NCI-H187 (cell line): Measurements from ENCODE around the gene AMIGO2.
"Not testable (repeated sequence)": the region's sequence is repeated elsewhere in the genome, so short reads cannot be mapped to it uniquely, and the experiment has no call there.

Source experiments
- DNase-seq, 2 experiments: peaks; one replicate each; lab custom pipeline; 2025; lab: John Stamatoyannopoulos, UW

The AMIGO2 gene, protein sequence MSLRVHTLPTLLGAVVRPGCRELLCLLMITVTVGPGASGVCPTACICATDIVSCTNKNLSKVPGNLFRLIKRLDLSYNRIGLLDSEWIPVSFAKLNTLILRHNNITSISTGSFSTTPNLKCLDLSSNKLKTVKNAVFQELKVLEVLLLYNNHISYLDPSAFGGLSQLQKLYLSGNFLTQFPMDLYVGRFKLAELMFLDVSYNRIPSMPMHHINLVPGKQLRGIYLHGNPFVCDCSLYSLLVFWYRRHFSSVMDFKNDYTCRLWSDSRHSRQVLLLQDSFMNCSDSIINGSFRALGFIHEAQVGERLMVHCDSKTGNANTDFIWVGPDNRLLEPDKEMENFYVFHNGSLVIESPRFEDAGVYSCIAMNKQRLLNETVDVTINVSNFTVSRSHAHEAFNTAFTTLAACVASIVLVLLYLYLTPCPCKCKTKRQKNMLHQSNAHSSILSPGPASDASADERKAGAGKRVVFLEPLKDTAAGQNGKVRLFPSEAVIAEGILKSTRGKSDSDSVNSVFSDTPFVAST

DNA sequence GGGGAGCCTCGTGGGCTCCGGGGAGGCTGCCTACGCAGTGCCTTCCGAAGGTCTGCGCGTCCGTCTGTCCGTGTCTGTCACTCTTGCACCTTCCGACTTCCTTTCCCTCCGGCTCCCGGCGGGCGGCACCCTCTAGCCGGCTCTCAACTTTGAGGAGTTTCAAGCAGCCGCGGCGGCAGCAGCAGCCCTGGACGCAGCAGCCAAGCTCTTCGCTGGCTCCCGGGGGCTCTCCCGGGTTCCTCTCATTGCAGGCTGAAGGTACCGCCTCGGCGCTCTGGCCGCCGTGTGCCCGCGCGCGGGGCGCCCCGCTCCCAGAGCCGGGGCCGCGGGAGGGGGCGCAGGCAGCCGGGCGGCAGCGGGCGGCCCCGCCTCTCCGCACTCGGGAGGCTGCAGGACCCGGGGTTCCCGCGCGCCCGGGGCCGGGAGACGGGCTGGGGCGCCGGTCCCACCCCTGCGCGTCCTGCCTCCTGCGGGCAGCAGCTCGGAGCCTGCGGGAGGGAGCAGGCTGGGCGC lies at the start of gene AMIGO2, which contains the start of gene PCED1B:
Gene AMIGO2 (minus strand): TSS at position 492 of the 513 bp plus-strand sequence. CDS start 957 bp downstream, outside the sequence.
Gene PCED1B (plus strand): TSS at position 154 of the 513 bp plus-strand sequence. CDS start 155,443 bp downstream, outside the sequence.
- DNase-seq: no peak

DNA sequence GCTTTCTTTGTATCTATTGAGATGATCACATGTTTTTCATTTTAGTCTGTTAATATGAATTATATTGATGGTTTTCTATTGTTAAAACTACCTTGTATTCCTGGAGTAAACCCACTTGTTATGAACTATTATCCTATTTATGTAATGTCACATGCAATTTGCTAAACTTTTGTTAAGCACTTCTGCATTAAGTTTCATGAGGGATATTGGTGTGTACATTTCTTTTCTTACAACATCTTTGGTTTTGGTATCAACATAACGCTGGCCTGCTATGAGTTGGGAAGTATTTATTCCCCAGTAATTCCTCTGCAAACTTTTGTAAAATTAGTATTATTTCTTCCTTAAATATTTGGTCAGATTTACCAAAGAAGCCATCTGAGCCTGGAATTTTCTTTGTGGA lies 46.5 kb upstream of the AMIGO2 start:
- no peak for DNase-seq

DNA sequence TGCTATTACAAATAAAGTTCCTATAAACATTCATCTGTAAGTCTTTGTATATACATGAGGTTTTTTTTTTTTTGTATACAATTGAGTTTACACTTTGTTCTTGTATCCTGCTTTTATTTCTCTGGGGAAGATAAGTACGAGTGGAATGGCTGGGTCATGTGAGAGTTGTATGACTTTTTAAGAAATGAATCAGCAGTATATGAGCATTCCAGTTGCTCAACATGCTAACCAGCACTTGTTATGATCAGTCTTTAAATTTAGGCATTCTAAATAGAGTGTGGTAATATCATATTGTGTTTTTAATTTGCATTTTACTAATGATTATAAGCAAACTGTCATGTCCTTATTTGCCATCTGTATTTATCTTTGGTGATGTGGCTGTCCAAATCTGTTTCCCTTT lies 44.7 kb upstream of the AMIGO2 start:
- no peak for DNase-seq

DNA sequence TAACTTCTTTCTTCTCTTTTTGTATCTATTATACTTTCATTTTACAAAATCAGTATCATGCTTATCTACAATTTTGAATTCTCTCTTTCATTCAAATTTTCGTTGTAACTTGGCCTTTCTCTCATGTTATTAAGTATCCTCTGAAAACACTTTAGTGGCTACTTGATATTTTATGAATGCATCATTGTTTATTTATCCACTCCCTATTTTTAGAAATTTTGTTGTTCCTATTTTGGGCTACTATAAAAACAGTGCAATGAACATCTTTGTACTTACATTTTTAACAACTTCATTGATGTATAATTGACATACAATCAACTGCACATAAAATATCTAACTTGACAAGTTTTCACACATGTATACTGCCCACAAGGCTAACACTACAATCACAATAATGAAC lies 44.0 kb upstream of the AMIGO2 start:
- DNase-seq: no peak

DNA sequence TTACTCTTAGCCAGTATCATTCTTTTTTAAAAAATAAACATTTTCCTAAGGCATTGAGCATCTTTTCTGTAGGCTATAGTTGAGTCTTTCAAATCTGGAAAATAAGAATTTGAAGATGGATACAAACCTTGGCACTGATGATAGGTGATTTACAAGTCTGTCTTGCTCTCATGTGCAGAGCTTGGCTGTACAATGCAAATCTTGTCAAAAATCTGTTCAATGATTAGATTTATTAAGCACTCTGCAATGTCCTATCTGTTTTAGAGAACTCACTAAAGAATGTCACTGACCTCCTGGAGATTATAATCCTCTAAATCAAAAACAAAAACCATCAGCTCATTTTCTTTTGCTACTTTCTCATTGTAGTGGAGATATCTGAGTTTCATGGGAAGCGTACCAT lies 42.8 kb upstream of the AMIGO2 start:
- DNase-seq: no peak

DNA sequence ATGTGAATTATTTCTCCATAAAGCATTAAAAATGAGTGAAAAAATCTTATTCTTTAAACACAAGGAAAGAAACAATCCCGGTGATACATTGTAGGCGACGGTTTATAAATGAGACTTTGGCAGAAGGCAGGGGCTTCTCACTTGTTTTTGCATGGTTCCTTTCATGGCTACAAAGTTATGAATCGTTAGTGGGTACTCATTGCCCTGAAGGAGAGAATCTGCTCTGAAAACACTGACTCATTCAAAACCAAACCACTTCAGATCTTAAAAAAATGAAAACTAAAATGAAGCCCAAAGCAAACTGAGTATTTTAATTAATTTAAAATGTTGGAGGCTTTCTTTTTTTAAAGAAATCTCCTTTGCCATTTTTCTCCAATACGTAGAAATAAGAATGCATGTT lies 41.4 kb upstream of the AMIGO2 start:
- no peak for DNase-seq

DNA sequence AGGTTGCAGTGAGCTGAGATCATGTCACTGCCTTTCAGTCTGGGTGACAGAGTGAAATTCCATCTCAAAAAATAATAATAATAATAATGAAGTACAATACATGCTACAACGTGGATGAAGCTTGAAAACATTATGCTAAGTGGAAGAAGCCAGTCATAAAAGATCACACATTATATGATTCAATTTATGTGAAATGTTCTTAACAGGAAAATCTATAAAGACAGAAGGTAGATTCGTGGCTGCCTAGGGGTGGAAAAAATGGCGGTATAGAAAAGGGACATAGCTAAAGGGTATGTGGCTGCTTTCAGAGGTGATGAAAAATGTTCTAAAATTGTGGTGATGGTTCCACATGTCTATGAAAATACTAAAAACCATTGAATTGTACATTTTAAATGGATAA lies 41.0 kb upstream of the AMIGO2 start:
- DNase-seq: no peak

DNA sequence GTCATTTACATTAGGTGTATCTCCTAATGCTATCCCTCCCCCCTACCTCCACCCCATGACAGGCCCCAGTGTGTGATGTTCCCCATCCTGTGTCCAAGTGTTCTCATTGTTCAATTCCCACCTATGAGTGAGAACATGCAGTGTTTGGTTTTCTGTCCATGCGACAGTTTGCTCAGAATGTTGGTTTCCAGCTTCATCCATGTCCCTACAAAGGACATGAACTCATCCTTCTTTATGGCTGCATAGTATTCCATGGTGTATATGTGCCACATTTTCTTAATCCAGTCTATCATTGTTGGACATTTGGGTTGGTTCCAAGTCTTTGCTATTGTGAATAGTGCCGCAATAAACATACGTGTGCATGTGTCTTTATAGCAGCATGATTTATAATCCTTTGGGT lies 37.5 kb upstream of the AMIGO2 start:
- not testable (repeated sequence) for DNase-seq

DNA sequence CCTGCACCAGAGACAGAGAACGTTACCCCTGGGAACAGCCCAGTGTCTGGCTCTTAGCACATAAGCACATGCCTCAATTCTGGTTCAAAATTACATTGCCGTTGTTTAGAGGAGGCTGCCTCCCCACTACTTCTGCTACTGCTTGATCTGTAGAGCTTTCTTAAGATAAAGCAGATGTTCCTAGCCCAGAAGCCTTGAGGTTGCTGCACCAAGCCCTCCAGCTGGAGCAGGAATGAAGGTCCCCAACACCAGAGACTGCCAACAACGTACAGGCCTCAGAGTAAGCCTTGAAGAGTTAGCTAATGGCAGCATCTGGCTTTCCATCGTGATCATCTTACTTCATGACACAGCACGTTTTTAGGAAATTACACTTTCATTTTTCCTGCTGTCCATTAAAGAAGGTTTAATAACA lies 34.7 kb upstream of the AMIGO2 start:
- no peak for DNase-seq

DNA sequence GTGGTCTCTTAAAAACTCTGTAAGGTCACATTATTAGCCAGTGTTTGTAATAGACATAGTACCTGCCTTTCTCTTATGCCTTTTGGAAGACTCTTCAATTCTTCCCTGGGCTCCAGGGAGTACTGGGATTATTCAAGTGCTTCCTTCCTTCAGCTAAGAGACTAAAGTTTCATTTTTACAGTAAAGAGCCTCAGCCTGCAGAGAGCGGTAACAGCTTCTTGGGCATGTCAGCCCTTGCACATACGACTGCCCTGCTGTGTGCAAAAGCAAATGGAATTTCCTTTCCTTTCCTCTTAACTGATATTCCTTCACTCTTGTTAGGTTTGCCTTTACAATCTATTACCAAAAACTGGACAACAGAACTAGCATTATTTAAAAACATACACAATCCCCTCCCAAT lies 32.9 kb upstream of the AMIGO2 start:
- DNase-seq: no peak

DNA sequence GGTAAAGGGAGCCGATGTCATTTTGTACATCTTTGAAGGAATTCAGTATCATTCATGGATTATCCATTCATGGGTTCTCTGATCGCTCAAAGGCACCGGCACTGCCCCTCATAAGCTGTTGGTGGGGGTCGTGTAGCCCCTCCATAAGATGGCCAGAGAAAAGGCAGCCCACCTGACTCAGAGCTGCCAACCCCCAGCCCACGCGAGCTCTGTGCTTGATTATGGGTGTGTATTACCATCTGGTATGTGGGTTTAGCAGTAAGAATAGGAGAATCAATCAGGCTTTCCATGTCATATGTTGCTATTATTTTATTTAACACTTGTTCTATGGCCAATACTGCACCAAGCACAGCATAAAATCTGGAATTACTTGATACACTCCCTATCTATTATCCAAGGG lies 32.1 kb upstream of the AMIGO2 start:
- no peak for DNase-seq

DNA sequence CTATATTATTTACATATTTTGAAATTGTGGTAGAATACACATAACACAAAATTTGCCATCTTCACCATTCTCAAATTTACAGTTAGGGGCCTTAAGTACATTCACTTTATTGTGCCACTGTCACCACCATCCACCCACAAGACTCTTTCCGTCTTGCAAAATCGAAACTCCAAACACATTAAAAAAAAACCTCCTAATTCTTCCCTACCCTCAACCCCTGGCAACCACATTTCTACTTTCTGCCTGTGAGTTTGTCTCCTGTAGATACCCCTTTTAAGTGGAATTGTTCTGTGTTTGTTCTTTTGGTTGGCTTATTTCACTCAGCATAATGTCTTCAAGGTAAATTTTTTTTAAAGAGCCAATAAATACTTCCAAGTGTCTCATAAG lies 31.6 kb upstream of the AMIGO2 start:
- DNase-seq: no peak

DNA sequence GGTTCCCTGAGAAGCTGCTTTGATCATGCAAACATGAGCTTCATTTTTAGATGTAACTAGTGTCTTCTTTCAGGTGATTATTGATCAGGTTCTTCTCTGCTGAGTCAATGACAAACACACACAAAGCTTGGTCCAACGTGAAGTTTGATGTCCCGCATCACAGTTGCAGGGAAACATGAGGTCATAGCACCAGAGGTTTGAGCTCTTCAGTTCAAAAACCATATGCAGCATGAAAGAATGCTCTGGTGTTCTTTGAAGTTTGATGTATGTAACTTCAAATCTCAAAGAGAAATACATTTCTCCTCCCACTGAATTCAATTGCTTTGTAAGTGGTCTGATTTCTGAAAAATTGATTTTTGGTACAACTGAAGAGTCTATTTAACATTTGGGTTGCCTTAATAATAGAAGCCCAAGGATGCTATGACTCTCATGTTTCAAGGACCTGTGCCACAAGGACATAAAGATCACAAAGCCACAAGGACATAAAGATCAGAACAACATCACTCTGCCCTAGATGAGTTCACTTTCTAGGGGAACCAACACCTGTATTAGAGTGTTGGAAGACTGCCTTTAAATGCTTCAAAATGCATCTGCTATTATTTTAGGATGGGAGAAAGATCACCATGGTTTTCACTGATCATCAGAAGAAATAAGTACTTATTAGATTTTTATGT lies 31.1 kb upstream of the AMIGO2 start:
- DNase-seq: no peak

DNA sequence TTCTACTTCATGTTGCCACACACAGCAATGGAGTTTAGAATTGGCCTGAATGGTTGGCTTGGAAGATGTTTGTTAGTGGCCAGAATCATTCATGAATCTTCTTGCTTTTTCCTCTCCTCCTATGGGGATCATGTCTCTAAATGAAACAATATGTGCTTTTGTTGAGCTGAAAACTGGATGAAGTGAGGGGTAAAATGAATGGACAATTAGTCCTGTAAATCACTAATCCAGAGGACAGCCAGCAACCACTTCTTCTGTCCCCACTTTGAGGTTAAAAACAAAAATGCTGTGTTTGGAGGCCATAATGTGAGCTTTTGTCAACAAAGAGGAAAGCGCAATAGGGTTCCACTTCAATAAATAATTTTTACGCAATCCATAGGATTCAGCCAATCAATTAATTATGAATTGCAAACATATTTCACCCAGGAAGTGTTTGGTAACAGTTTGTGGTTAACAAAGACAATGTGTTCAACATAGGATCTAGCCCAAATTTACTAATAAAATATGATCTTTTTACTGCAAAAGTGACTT lies 30.3 kb upstream of the AMIGO2 start:
- DNase-seq: no peak

DNA sequence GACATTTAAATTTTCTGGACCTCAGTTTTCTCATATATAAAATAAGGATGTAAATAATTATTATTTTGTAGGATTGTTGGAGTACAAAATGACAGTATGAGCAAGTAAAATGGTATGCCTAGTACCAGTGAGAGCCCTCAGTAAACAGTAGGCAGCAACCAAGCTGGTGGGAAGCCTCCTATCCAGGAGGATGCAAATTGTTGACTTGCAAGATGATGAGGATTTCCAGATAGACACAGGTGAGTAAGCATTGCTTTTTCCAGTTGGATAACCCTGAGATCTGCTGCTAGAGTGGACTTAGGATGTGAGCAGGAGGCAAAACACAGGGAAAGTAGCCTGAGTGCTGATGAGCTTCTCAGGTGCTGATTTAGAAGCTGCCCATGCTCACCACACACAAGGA lies 28.2 kb upstream of the AMIGO2 start:
- no peak for DNase-seq

DNA sequence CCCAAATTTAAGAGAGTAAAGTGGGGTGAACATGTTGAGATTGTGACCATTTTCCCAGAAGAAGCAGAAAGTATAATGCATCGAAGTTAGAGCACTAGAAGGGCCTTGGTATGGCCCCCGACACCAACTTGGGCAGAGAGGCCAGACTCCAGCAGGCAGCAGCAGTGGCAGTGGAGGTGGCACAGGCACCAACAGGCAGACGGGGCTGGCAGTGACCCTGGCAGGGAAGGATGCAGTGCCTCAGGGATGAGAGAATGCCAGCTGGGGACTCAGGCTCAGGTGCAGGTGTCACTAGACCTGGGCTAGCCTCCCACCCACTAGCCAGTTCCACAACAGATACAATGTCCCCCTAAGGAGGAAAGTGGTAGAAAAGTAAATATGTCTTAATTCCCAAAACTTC lies 27.7 kb upstream of the AMIGO2 start:
- no peak for DNase-seq

DNA sequence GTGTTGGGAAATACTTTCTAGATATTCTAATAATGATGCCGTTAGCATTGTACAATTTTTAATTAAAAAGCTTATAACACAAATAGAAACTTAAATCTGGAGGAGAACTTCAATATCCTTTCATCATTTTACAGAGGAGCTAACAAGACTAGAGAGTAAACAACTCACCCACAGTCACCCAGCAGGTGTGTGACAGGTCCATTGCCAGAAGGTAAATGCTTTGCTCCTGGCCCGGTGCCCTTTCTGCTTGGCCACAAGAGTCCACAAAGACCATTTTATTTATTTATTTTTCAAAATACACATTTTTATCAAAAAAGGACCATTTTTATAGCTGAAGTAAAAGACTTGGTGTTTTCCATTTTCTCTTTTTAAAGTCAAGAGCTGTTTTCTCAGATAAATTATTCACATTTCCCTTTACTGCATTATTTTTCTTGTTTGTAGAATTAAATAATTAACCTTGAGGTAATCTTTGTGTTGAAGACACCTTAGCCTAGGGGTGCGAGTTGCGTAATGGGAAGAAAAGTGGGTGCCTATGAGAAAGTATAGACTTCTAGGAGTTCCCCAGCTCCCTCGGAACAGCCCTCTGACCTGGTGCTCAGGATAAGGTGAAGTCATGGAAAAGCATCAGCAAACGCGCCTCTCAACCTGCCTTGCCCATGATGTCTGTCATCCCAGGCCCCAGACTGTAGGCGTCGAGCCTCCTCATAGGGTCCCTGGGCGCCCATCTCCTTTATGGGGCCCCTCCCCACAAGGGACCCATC lies 26.3 kb upstream of the AMIGO2 start:
- DNase-seq: no peak

DNA sequence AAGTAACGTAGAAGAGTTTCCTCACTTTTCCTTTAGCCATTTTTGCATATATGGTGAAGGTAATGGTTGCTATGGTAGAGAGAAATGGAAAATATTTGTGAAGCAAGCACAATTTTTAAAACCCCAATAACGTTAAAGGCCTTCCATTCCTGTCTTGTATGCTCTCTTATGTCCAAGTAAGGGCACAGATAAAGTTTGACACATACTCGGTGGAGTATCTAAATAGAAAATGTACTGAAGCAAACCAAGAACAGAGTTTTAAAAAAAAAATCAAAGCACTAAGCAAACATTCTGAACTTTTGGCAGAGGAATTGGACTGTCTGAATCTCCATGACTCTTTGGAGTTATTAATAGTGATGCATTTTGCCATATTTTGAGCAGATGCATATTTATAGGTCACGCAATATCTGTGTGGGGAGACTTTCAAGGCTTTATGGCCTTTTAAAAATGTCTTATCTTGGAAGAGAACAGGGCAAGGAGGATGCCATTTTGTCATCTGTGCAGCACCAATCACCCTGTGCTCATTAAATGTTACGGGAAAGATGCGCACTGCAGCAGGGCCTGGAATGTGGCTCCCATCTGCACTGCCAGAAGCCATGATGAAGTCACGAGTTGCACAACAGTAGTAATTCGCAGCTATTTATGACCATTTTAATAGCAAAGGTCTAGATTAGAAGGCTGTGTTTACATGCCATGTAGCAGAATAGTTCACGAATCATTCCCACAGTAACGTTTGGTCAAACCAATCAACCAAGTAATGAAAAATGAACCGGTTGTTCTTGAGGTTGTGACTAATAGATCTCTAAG lies 23.3 kb upstream of the AMIGO2 start:
- no peak for DNase-seq

DNA sequence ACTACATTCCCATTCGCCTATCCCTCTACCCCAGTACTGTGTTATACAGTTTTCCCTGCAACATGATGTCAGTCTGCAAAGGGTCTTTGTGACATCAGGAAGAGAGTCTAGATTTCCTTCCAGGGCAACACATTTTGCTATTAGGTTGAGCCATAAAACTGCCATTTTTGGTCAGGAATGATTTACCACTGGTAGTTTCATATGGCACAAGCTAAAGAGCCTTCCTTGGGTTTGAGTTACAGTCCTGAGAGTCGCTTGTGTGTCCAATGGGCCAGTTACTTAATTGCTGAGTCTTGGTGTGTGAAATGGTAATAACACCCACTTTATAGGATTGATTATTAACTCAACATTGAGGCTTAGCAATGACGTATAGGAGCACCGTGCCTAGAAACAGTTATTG lies 22.6 kb upstream of the AMIGO2 start:
- DNase-seq: no peak

DNA sequence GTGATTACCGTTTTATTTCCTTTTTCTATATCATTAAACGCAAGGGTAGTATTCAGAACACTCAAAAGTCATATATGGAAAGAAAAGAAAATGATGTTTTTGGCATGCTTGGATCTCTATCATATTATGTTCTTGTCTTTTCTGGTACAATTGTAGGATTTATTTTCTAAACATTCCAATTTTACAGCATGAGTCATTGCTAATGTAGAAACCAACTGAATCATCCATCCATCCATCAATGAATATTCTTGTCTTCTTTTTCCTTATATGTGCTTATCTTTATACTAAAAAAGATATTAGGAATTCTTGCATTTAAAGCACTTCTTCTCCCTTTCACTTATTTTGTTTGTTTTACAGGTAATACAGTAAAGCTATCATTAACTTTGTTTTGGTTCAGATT lies 20.4 kb upstream of the AMIGO2 start:
- no peak for DNase-seq

DNA sequence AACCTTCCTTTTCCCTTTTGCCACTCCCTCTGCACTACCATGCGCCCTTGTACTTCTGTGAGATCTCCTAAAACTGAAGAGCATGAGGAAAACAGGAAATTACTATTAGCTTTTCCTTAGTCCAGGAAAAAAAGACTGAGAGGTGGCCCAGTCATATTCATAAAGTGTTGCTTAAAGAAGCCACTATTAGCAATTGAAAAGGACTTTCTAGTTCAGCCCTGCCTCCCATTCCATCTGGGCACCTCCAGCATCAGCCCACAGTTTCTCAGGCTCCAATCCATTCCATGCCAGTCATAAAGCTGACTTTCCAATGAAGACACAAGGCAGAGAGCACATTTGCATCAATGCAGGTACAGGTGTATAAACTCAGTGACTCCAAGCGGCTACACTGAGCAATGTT lies 19.9 kb upstream of the AMIGO2 start:
- no peak for DNase-seq
